Uterus (tissue), 2 donors: ENCODE measurements around the gene TTC9B.

Experiments used
- CTCF ChIP-seq, 4 experiments: fragments of 200-600 bp in 2 of 4; fragments of 450-650 bp in 2 of 4; sonication (generic) in 2 of 4; IDR thresholded peaks; one replicate each; pipeline ENCODE4 v1.5.1; 2016 to 2019; ENCODE audit warnings: antibody characterized with exemption in 4 of 4, mild to moderate bottlenecking in 2 of 4, moderate library complexity in 1 of 4
- POLR2A ChIP-seq, 2 donors: fragments of 450-650 bp; IDR thresholded peaks; one replicate each; pipeline ENCODE4 v1.6.1; 2016; ENCODE audit warnings: antibody characterized with exemption in 2 of 2, mild to moderate bottlenecking in 1 of 2, moderate library complexity in 1 of 2

- TF ChIP-seq CTCF (IDR thresholded peaks at IDR 0.05) (no peak), POLR2A (IDR thresholded peaks at IDR 0.05) (no peak)
Measured at GRCh38 chr19:40232479-40232878, 14.3 kb upstream of the TTC9B start.
